ENCODE results near the gene POU2F3. TPM values are rescaled to one million over a fixed set of nuclear protein-coding genes. Genes with fewer than 3 reads are reported as not detected.

Gene POU2F3
- total and polyA plus RNA-seq, 2 donors (not counting 1 experiment from before 2014, with no cell fraction given) = not detected

- peak; percentile 87 to 98 for DNase-seq (ENCODE audit: low read depth in 2 of 2)
- H3K4me1 ChIP-seq (ENCODE audit: control insufficient read depth, extremely low read depth, insufficient read depth, low read length) = peaks cover 20% of the 10 kb centered on the region
- TF ChIP-seq EZH2 (IDR thresholded peaks at IDR 0.05; ENCODE audit: low read length, missing control alignments) = no peak
- peak; percentile 63 to 73 for TF ChIP-seq CTCF (conservative IDR thresholded peaks at IDR 0.05 in 1 of 2, IDR thresholded peaks at IDR 0.05 in 1 of 2; ENCODE audit: low read depth in 1 of 2, low read length in 2 of 2)
- H3K9me3 ChIP-seq (ENCODE audit: control insufficient read depth, insufficient read depth, low read depth, low read length) = no peaks in the 10 kb centered on the region
- peaks cover 3% of the 10 kb centered on the region for H3K36me3 ChIP-seq (ENCODE audit: control insufficient read depth, insufficient read depth, low read length)
- no peak overlapping the region for H2AFZ ChIP-seq (ENCODE audit: low read length)
- H3K27me3 ChIP-seq (ENCODE audit: control insufficient read depth, insufficient read depth, low read length) = no peaks in the 10 kb centered on the region
- H3K4me2 ChIP-seq (ENCODE audit: extremely low read depth, insufficient read depth, low read length) = peak overlapping the region; percentile 81
- H3K27ac ChIP-seq (ENCODE audit: insufficient read depth, low read length) = peak overlapping the region; percentile 95
- peak overlapping the region; percentile 96 for H3K9ac ChIP-seq (ENCODE audit: insufficient read depth, low read length)
- H3K4me3 ChIP-seq (replicated peaks in 1 of 4; ENCODE audit: control extremely low read depth in 1 of 4, insufficient read depth in 1 of 4, low read depth in 3 of 4, low read length in 4 of 4) = peak overlapping the region; percentile 58 to 79 (median 73)
- H4K20me1 ChIP-seq (ENCODE audit: control insufficient read depth, extremely low read depth, insufficient read depth, low read length) = peaks cover 4% of the 10 kb centered on the region
- H3K79me2 ChIP-seq (ENCODE audit: control insufficient read depth, insufficient read depth, low read length) = peaks cover 34% of the 10 kb centered on the region
Measured at GRCh38 chr11:120334894-120335462, 95.0 kb downstream of the POU2F3 start.

GRCh38 chr11:120335556-120335907 is 95.6 kb downstream of the POU2F3 start:
- peaks cover 5% of the 10 kb centered on the region for H4K20me1 ChIP-seq (ENCODE audit: control insufficient read depth, extremely low read depth, insufficient read depth, low read length)
- H3K9ac ChIP-seq (ENCODE audit: insufficient read depth, low read length) = peak overlapping the region; percentile 96
- H3K4me2 ChIP-seq (ENCODE audit: extremely low read depth, insufficient read depth, low read length) = peak overlapping the region; percentile 81
- peak overlapping the region; percentile 58 to 79 (median 73) for H3K4me3 ChIP-seq (replicated peaks in 1 of 4; ENCODE audit: control extremely low read depth in 1 of 4, insufficient read depth in 1 of 4, low read depth in 3 of 4, low read length in 4 of 4)
- H3K79me2 ChIP-seq (ENCODE audit: control insufficient read depth, insufficient read depth, low read length) = peaks cover 40% of the 10 kb centered on the region
- no peaks in the 10 kb centered on the region for H3K27me3 ChIP-seq (ENCODE audit: control insufficient read depth, insufficient read depth, low read length)
- no peak for DNase-seq (ENCODE audit: low read depth in 2 of 2)
- peaks cover 18% of the 10 kb centered on the region for H3K4me1 ChIP-seq (ENCODE audit: control insufficient read depth, extremely low read depth, insufficient read depth, low read length)
- peak overlapping the region; percentile 95 for H3K27ac ChIP-seq (ENCODE audit: insufficient read depth, low read length)
- TF ChIP-seq EZH2 (IDR thresholded peaks at IDR 0.05; ENCODE audit: low read length, missing control alignments) (no peak), CTCF (conservative IDR thresholded peaks at IDR 0.05 in 1 of 2, IDR thresholded peaks at IDR 0.05 in 1 of 2; ENCODE audit: low read depth in 1 of 2, low read length in 2 of 2) (no peak)
- H3K36me3 ChIP-seq (ENCODE audit: control insufficient read depth, insufficient read depth, low read length) = no peaks in the 10 kb centered on the region
- no peaks in the 10 kb centered on the region for H3K9me3 ChIP-seq (ENCODE audit: control insufficient read depth, insufficient read depth, low read depth, low read length)
- H2AFZ ChIP-seq (ENCODE audit: low read length) = peak overlapping the region; percentile 38

- H3K4me3 ChIP-seq (replicated peaks in 1 of 4; ENCODE audit: control extremely low read depth in 1 of 4, insufficient read depth in 1 of 4, low read depth in 3 of 4, low read length in 4 of 4) = peak within 1 kb of the TSS; percentile 79 to 99 (median 96)
- peaks cover 45% of the 10 kb centered on the region for H3K79me2 ChIP-seq (ENCODE audit: control insufficient read depth, insufficient read depth, low read length)
- no peaks in the 10 kb centered on the region for H3K27me3 ChIP-seq (ENCODE audit: control insufficient read depth, insufficient read depth, low read length)
- H3K36me3 ChIP-seq (ENCODE audit: control insufficient read depth, insufficient read depth, low read length) = no peaks in the 10 kb centered on the region
- H3K27ac ChIP-seq (ENCODE audit: insufficient read depth, low read length) = peak within 1 kb of the TSS; percentile 95
- H3K9ac ChIP-seq (ENCODE audit: insufficient read depth, low read length) = peak within 1 kb of the TSS; percentile 96
- TF ChIP-seq EZH2 (IDR thresholded peaks at IDR 0.05; ENCODE audit: low read length, missing control alignments) (no peak), CTCF (conservative IDR thresholded peaks at IDR 0.05 in 1 of 2, IDR thresholded peaks at IDR 0.05 in 1 of 2; ENCODE audit: low read depth in 1 of 2, low read length in 2 of 2) (peak; percentile 29 to 54)
- H3K4me2 ChIP-seq (ENCODE audit: extremely low read depth, insufficient read depth, low read length) = peak within 1 kb of the TSS; percentile 99
- H4K20me1 ChIP-seq (ENCODE audit: control insufficient read depth, extremely low read depth, insufficient read depth, low read length) = peaks cover 6% of the 10 kb centered on the region
- peaks cover 16% of the 10 kb centered on the region for H3K4me1 ChIP-seq (ENCODE audit: control insufficient read depth, extremely low read depth, insufficient read depth, low read length)
- H2AFZ ChIP-seq (ENCODE audit: low read length) = peak within 1 kb of the TSS; percentile 38
- H3K9me3 ChIP-seq (ENCODE audit: control insufficient read depth, insufficient read depth, low read depth, low read length) = no peaks in the 10 kb centered on the region
- DNase-seq (ENCODE audit: low read depth in 2 of 2) = peak; percentile 99
Measured at GRCh38 chr11:120335908-120336640, 96.1 kb downstream of the POU2F3 start, which contains the start of gene ARHGEF12. Gene ARHGEF12 (plus strand): TSS chr11:120336413. CDS start chr11:120337244, 831 bp downstream.
